Loucy (cell line): Measurements from ENCODE around the gene STK4.

Experiments
- H2AFZ ChIP-seq: fragments of 200-600 bp; sonication (generic); 2 replicates; pipeline ENCODE4 v1.6.0; 2016; ENCODE audit warnings: antibody characterized with exemption, mild to moderate bottlenecking, low read length, moderate library complexity
- H3F3A ChIP-seq: fragments of 200-600 bp; 2 replicates; pipeline ENCODE4 v1.6.0; 2016; ENCODE audit warnings: antibody characterized with exemption, low read depth, mild to moderate bottlenecking
- H3K27me3 ChIP-seq: fragments of 200-600 bp; sonication (generic); 2 replicates; pipeline ENCODE4 v1.6.1; 2014; ENCODE audit warnings: low read length, mild to moderate bottlenecking; ENCODE audit not compliant: insufficient read depth, poor library complexity, severe bottlenecking
- H3K36me3 ChIP-seq: fragments of 200-600 bp; sonication (generic); 2 replicates; pipeline ENCODE4 v1.6.1; 2016; ENCODE audit warnings: low read length; ENCODE audit not compliant: insufficient read depth
- H3K4me1 ChIP-seq: fragments of 200-600 bp; sonication (generic); 2 replicates; pipeline ENCODE4 v1.5.1; 2014; ENCODE audit warnings: low read length, mild to moderate bottlenecking; ENCODE audit not compliant: insufficient read depth, poor library complexity, severe bottlenecking
- H3K4me2 ChIP-seq: fragments of 200-600 bp; sonication (generic); 2 replicates; pipeline ENCODE4 v1.6.0; 2014; ENCODE audit warnings: antibody characterized with exemption, low read length, low read depth, mild to moderate bottlenecking; ENCODE audit not compliant: poor library complexity, severe bottlenecking
- H3K4me3 ChIP-seq: fragments of 200-600 bp; sonication (generic); 2 replicates; pipeline ENCODE4 v1.5.1; 2014; ENCODE audit warnings: low read length, mild to moderate bottlenecking, mixed read lengths; ENCODE audit not compliant: poor library complexity, severe bottlenecking
- H3K79me2 ChIP-seq: fragments of 200-600 bp; sonication (generic); 2 replicates; pipeline ENCODE4 v1.6.1; 2014; ENCODE audit warnings: low read length; ENCODE audit not compliant: insufficient read depth
- H3K9ac ChIP-seq: fragments of 200-600 bp; sonication (generic); 2 replicates; pipeline ENCODE4 v1.6.0; 2014; ENCODE audit warnings: mild to moderate bottlenecking, low read depth, low read length, moderate library complexity; ENCODE audit not compliant: poor library complexity, severe bottlenecking
- H3K9me2 ChIP-seq: fragments of 200-600 bp; sonication (generic); replicated peaks from 2 replicates; pipeline ENCODE4 v1.6.1; 2016; ENCODE audit warnings: low read depth, low read length, mixed read lengths
- H3K9me3 ChIP-seq: fragments of 200-600 bp; sonication (generic); 2 replicates; pipeline ENCODE4 v1.6.1; 2014; ENCODE audit warnings: mild to moderate bottlenecking, antibody characterized with exemption, low read length, low read depth; ENCODE audit not compliant: insufficient read depth
- H4K20me1 ChIP-seq: fragments of 200-600 bp; sonication (generic); 2 replicates; pipeline ENCODE4 v1.6.0; 2014; ENCODE audit warnings: antibody characterized with exemption, low read length, mild to moderate bottlenecking; ENCODE audit not compliant: insufficient read depth, poor library complexity, severe bottlenecking
- EZH2phosphoT487 ChIP-seq: fragments of 200-600 bp; IDR thresholded peaks from 2 replicates; pipeline ENCODE4 v1.6.1; 2018; ENCODE audit warnings: antibody characterized with exemption, mild to moderate bottlenecking, moderate library complexity, borderline replicate concordance
- TF ChIP-seq, protein P1 (sequence below): fragments of 200-600 bp; sonication (generic); conservative IDR thresholded peaks from 2 replicates; pipeline ENCODE4 v1.5.1; 2014; ENCODE audit warnings: mild to moderate bottlenecking, antibody characterized with exemption, low read length

The STK4 gene

DNA sequence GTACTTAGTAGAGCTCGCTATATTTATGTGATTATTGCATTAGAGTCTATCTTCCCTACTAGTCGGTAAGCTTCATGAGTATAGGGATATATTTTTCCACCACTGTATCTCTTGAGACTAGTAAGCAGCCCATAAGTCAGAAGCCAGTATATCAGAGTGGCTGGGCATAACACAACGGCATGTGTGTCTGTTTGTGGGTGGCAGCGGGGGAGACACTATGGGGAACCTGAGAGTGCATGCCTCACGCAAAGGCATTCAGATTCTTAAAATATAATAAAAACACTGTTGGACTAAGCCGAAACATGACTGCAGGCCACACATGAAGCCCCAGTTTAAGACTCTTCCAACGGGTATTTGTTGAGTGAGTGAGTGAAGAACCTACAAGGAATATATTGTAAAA is 126.6 kb downstream of the STK4 start:
- no peaks in the 10 kb centered on the region for H4K20me1 ChIP-seq
- no peaks in the 10 kb centered on the region for H3F3A ChIP-seq
- no peak for TF ChIP-seq EZH2phosphoT487
- TF ChIP-seq, protein P1, sequence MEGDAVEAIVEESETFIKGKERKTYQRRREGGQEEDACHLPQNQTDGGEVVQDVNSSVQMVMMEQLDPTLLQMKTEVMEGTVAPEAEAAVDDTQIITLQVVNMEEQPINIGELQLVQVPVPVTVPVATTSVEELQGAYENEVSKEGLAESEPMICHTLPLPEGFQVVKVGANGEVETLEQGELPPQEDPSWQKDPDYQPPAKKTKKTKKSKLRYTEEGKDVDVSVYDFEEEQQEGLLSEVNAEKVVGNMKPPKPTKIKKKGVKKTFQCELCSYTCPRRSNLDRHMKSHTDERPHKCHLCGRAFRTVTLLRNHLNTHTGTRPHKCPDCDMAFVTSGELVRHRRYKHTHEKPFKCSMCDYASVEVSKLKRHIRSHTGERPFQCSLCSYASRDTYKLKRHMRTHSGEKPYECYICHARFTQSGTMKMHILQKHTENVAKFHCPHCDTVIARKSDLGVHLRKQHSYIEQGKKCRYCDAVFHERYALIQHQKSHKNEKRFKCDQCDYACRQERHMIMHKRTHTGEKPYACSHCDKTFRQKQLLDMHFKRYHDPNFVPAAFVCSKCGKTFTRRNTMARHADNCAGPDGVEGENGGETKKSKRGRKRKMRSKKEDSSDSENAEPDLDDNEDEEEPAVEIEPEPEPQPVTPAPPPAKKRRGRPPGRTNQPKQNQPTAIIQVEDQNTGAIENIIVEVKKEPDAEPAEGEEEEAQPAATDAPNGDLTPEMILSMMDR = no peak
- H3K4me1 ChIP-seq = peaks cover 16% of the 10 kb centered on the region
- no peak overlapping the region for H3K4me3 ChIP-seq
- no peaks in the 10 kb centered on the region for H3K27me3 ChIP-seq
- H2AFZ ChIP-seq = no peak overlapping the region
- no peak overlapping the region for H3K4me2 ChIP-seq
- H3K9me2 ChIP-seq = no peaks in the 10 kb centered on the region
- H3K36me3 ChIP-seq = no peaks in the 10 kb centered on the region
- no peaks in the 10 kb centered on the region for H3K79me2 ChIP-seq
- H3K9ac ChIP-seq = no peak overlapping the region
- H3K9me3 ChIP-seq = no peaks in the 10 kb centered on the region

DNA sequence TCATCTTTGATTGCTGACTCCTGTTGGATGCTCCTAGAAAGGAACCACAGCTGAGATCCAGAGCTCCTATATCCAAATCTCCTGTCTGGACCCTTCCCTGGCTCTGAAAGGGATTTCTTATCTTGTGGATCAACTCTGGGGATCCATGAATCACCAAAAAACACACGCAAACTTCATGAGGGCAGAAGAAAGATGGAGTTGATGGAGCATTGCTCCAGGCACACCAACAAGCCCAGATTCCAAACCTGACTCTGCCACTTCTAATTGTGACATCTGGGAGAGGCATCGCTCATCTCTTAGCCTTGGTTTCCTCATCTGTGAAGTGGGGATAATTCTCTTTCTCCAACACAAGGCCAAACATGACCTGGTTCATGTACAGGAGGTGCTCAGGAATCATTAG is 127.9 kb downstream of the STK4 start:
- H3K4me2 ChIP-seq = no peak overlapping the region
- TF ChIP-seq EZH2phosphoT487 = no peak
- TF ChIP-seq, protein P1 = no peak
- H4K20me1 ChIP-seq = no peaks in the 10 kb centered on the region
- H3K4me3 ChIP-seq = no peak overlapping the region
- H3K9me3 ChIP-seq = no peaks in the 10 kb centered on the region
- H3F3A ChIP-seq = no peaks in the 10 kb centered on the region
- no peaks in the 10 kb centered on the region for H3K9me2 ChIP-seq
- H3K36me3 ChIP-seq = no peaks in the 10 kb centered on the region
- no peak overlapping the region for H3K9ac ChIP-seq
- H3K27me3 ChIP-seq = no peaks in the 10 kb centered on the region
- H3K79me2 ChIP-seq = no peaks in the 10 kb centered on the region
- H3K4me1 ChIP-seq = peaks cover 16% of the 10 kb centered on the region
- no peak overlapping the region for H2AFZ ChIP-seq

DNA sequence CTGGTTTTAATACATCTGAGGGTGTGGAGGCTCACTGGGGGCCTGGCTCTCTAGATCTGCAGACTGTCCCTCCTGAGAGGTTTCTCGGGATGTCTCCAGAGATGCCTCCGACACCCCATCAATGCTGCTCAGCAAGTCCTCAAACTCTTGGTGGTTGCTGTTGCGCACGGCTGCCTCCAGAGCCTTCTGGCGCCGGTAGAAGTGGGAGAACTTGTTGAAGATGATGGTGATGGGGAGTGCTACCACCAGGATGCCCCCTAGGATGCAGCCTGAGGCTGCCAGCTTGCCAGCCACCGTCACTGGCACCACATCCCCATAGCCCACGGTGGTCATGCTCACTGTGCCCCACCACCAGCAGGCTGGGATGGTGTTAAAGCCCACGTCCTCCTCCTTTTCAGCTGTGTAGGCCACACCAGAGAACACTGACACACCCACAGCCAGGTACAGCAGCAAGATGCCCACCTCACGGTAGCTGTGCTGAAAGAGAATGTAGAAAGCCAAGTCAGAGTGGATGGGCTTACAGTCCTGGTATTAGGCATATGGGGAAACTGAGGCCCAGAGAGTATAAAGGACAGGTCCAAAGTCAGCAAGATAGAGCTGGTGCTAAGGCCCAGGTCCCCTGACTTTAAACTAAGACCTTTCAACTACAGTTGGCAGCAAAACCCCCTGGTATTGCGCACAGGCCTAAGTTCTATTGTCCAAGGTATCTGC is 128.7 kb downstream of the STK4 start:
- no peaks in the 10 kb centered on the region for H3K9me2 ChIP-seq
- H3K4me2 ChIP-seq = no peak overlapping the region
- no peaks in the 10 kb centered on the region for H3K36me3 ChIP-seq
- H4K20me1 ChIP-seq = no peaks in the 10 kb centered on the region
- H3K9me3 ChIP-seq = no peaks in the 10 kb centered on the region
- TF ChIP-seq EZH2phosphoT487 = no peak
- TF ChIP-seq, protein P1 = no peak
- H3K4me1 ChIP-seq = peaks cover 16% of the 10 kb centered on the region
- no peak overlapping the region for H3K4me3 ChIP-seq
- no peak overlapping the region for H3K9ac ChIP-seq
- H3K79me2 ChIP-seq = no peaks in the 10 kb centered on the region
- H2AFZ ChIP-seq = peak overlapping the region; percentile 66
- no peaks in the 10 kb centered on the region for H3K27me3 ChIP-seq
- H3F3A ChIP-seq = no peaks in the 10 kb centered on the region
